22Rv1 (cell line): ENCODE results near the gene WDR6.

ENCODE experiments used
- CTCF ChIP-seq: fragments of 450-650 bp; IDR thresholded peaks from 2 replicates; pipeline ENCODE4 v1.5.1; 2017; ENCODE audit warnings: mild to moderate bottlenecking
- ZFX ChIP-seq: fragments of 450-650 bp; IDR thresholded peaks from 2 replicates; pipeline ENCODE4 v1.6.1; 2017; ENCODE audit warnings: antibody characterized with exemption, borderline replicate concordance

- no peak for TF ChIP-seq CTCF
- TF ChIP-seq ZFX, result no peak
Measured at GRCh38 chr3:49006408-49007067, 653 bp upstream of the WDR6 start.
